Gastrocnemius medialis (tissue), 4 donors: ENCODE results near the gene TRAF7. TPM values are rescaled to one million over a fixed set of nuclear protein-coding genes. Genes with fewer than 3 reads are reported as not detected.

Experiments
- ATAC-seq, 2 donors: fragments of 150-250 bp; one replicate each; pipeline ENCODE4 v1.9.1; 2016
- DNase-seq, 2 donors: peaks; one replicate each; pipeline ENCODE4 v3.0.0-alpha.2; 2019
- H3K27ac ChIP-seq, 4 donors: fragments of 200-600 bp; sonication (generic); 1 replicate in 1 of 4; 2 replicates in 3 of 4; pipeline ENCODE4 v1.5.1; 2016 to 2018; ENCODE audit warnings: mild to moderate bottlenecking in 2 of 4, moderate library complexity in 1 of 4
- H3K27me3 ChIP-seq, 3 donors: fragments of 200-600 bp; sonication (generic) in 2 of 3; 1 replicate in 1 of 3; 2 replicates in 2 of 3; pipeline versions ENCODE4 v1.5.1 to v1.6.0; 2016 to 2019; ENCODE audit warnings: mild to moderate bottlenecking in 1 of 3, moderate library complexity in 1 of 3
- H3K36me3 ChIP-seq, 2 donors: fragments of 200-600 bp; sonication (generic) in 1 of 2; one replicate each; pipeline ENCODE4 v1.5.1; 2017 to 2018
- H3K4me1 ChIP-seq, 2 donors: fragments of 200-600 bp; sonication (generic) in 1 of 2; one replicate each; pipeline ENCODE4 v1.5.1; 2016 to 2017; ENCODE audit warnings: mild to moderate bottlenecking in 2 of 2
- H3K4me3 ChIP-seq, 4 donors: fragments of 200-600 bp; sonication (generic) in 3 of 4; 1 replicate in 1 of 4; 2 replicates in 3 of 4; pipeline ENCODE4 v1.5.1; 2016 to 2019; ENCODE audit warnings: mild to moderate bottlenecking in 2 of 4
- H3K9me3 ChIP-seq, 3 donors: fragments of 200-600 bp; sonication (generic) in 2 of 3; 1 replicate in 1 of 3; 2 replicates in 2 of 3; pipeline ENCODE4 v1.5.1; 2016 to 2019
- CTCF ChIP-seq, 5 experiments: fragments of 450-650 bp in 3 of 5; fragments of 200-600 bp in 2 of 5; sonication (generic) in 2 of 5; IDR thresholded peaks in 4 of 5; conservative IDR thresholded peaks in 1 of 5; 1 replicate in 4 of 5; 2 replicates in 1 of 5; pipeline ENCODE4 v1.5.1; 2016 to 2019; ENCODE audit warnings: antibody characterized with exemption in 5 of 5, mild to moderate bottlenecking in 3 of 5, moderate library complexity in 3 of 5
- POLR2A ChIP-seq, 2 donors: fragments of 450-650 bp; IDR thresholded peaks; one replicate each; pipeline ENCODE4 v1.6.1; 2017; ENCODE audit warnings: antibody characterized with exemption in 2 of 2, mild to moderate bottlenecking in 2 of 2, moderate library complexity in 2 of 2
- in situ Hi-C, 4 donors: fragments of 200-750 bp; cut with MboI; loops; one replicate each; pipeline versions ENCODE4 v1.15.0 to v1.8.0; 2017; ENCODE audit warnings: low sequenced_read_pairs in 4 of 4
- intact Hi-C: fragments of 100-400 bp; cut with DNase I; formaldehyde crosslinking; loops from one replicate; pipeline ENCODE4 v1.15.1; 2023; ENCODE audit warnings: low total_unique reads
- total RNA-seq, 4 donors: library from RNA; depleted of rRNA; stranded (reverse); fragments of >200 nt; gene quantifications; one replicate each; pipeline versions ENCODE4 v1.1.0 to v1.2.3, GENCODE V29; 2016

TRAF7 gene
- total RNA-seq, 4 donors from 2014 or later = 39.5 to 71.4 (median 55.9) TPM

DNA sequence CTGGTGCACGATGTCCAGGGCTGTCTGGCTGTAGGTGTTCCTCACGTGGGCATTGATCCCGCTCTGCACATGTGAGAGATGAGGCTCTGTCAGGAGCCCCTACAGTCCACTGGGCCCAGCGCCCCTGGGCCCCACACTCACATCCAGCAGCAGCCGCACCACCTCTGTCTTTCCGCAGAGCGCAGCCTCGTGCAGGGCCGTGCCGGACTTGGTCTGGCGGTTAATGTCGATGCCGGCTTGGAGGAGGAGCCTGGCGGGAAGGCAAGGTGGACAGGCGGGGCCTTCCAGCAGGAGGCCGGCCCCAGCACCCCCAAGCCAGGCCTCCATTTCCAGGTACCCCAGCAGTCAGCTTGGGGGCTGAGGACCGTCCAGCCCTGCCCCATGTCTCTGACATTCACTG lies 31.6 kb downstream of the TRAF7 start:
- DNase-seq (no peak), ATAC-seq (no peak)
- Histone ChIP-seq H3K4me3 (no peak overlapping the region), H3K27me3 (no peaks in the 10 kb centered on the region), H3K36me3 (no peaks in the 10 kb centered on the region), H3K27ac (no peak overlapping the region), H3K4me1 (no peaks in the 10 kb centered on the region), H3K9me3 (no peaks in the 10 kb centered on the region)
- intact Hi-C loops = no loop called here
- TF ChIP-seq POLR2A (IDR thresholded peaks at IDR 0.05) (no peak), CTCF (IDR thresholded peaks at IDR 0.05 in 4 of 5, conservative IDR thresholded peaks at IDR 0.05 in 1 of 5) (no peak)
- in situ Hi-C loops = no loop called here

DNA sequence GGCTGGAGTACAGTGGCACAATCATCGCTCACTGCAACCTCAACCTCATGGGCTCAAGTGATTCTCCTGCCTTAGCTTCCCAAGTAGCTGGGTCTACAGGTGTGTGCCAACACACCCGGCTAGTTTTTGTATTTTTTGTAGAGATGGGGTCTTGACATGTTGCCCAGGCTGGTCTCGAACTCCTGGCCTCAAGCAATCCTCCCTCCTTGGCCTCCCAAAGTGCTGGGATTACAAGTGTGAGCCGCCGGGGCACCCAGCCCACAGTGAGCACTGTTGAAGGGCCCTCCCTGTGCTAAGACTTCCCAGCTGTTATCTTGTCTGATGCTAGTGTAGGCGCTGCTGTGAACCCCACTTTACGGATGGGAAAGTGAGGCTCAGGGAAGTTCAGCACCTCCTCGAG lies 32.8 kb downstream of the TRAF7 start:
- Histone ChIP-seq H3K27me3 (peaks cover 0 to under 1% (median 0%) of the 10 kb centered on the region in 3 donors), H3K4me1 (no peaks in the 10 kb centered on the region), H3K27ac (no peak overlapping the region), H3K9me3 (no peaks in the 10 kb centered on the region), H3K36me3 (no peaks in the 10 kb centered on the region), H3K4me3 (no peak overlapping the region)
- no peak for ATAC-seq
- DNase-seq = no peak
- TF ChIP-seq CTCF (IDR thresholded peaks at IDR 0.05 in 4 of 5, conservative IDR thresholded peaks at IDR 0.05 in 1 of 5) (no peak), POLR2A (IDR thresholded peaks at IDR 0.05) (no peak)
- intact Hi-C loops (no loop called here), in situ Hi-C loops (no loop called here)

DNA sequence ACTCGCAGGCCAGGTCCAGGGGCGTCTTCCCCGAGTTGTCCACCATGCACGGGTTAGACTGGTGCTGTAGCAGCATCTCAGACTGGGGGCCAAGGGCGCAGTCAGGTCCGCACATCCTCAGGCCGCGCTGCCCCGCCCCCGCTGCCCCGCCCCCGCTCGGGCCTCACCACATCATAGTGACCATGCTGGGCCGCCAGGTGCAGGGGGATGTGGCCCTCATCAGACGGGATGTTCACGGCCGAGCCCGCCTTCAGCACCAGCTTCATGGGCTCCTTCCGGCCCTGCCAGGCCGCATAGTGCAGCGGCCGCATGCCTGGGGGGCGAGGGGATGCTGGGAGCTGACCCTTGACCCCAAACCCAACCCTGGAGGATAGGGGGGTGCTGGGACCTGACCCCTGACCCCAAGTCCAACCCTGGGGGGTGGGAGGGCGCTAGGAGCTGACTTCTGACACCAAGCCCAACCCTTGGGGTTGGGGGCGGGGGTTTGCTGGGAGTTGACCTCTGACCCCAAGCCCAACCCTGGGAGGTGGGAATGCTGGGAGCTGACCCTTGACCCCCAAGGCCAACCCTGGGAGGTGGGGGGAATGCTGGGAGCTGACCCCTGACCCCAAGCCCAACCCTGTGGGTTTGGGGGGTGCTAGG lies 33.8 kb downstream of the TRAF7 start:
- in situ Hi-C loops (no loop called here), intact Hi-C loops (no loop called here)
- Histone ChIP-seq H3K9me3 (no peaks in the 10 kb centered on the region), H3K4me3 (no peak overlapping the region), H3K27ac (no peak overlapping the region), H3K36me3 (no peaks in the 10 kb centered on the region), H3K4me1 (no peaks in the 10 kb centered on the region), H3K27me3 (peaks cover 3 to 8% (median 8%) of the 10 kb centered on the region in 3 donors)
- no peak for ATAC-seq
- DNase-seq = no peak
- TF ChIP-seq POLR2A (IDR thresholded peaks at IDR 0.05) = no peak
- TF ChIP-seq CTCF (IDR thresholded peaks at IDR 0.05 in 4 of 5, conservative IDR thresholded peaks at IDR 0.05 in 1 of 5) = no peak

GRCh38 chr16:2190002-2190658 lies 34.5 kb downstream of the TRAF7 start:
- ATAC-seq (no peak), DNase-seq (no peak)
- Histone ChIP-seq H3K9me3 (no peaks in the 10 kb centered on the region), H3K4me3 (no peak overlapping the region), H3K27me3 (peaks cover 10 to 16% (median 16%) of the 10 kb centered on the region in 3 donors), H3K36me3 (no peaks in the 10 kb centered on the region), H3K4me1 (peaks cover 0 to 2% of the 10 kb centered on the region in 2 donors), H3K27ac (no peak overlapping the region)
- intact Hi-C loops = no loop called here
- TF ChIP-seq POLR2A (IDR thresholded peaks at IDR 0.05) (no peak), CTCF (IDR thresholded peaks at IDR 0.05 in 4 of 5, conservative IDR thresholded peaks at IDR 0.05 in 1 of 5) (no peak)
- in situ Hi-C loops = no loop called here
